Mucosa of descending colon (tissue), 3 donors: ENCODE data around the gene IPO4. TPM values are rescaled to one million over a fixed set of nuclear protein-coding genes. Genes with fewer than 3 reads are reported as not detected.

ENCODE experiments used
- ATAC-seq: fragments of 200-7000 bp; cut with Tn5 transposase; one replicate; pipeline ENCODE4 v1.9.1; 2020; ENCODE audit warnings: mild to moderate bottlenecking, moderate library complexity
- DNase-seq, 3 donors: peaks; one replicate each; pipeline ENCODE4 v3.0.0-alpha.2; 2020
- H3K36me3 ChIP-seq: fragments of 200-600 bp; one replicate; pipeline ENCODE4 v1.8.0; 2021; ENCODE audit warnings: low read depth, mild to moderate bottlenecking
- H3K4me1 ChIP-seq: fragments of 200-600 bp; one replicate; pipeline ENCODE4 v1.8.0; 2021; ENCODE audit warnings: low read depth, mild to moderate bottlenecking
- H3K4me3 ChIP-seq: fragments of 200-600 bp; one replicate; pipeline ENCODE4 v1.8.0; 2021; ENCODE audit warnings: mild to moderate bottlenecking
- H3K9me3 ChIP-seq: fragments of 200-600 bp; one replicate; pipeline ENCODE4 v1.8.0; 2021; ENCODE audit warnings: mild to moderate bottlenecking
- CTCF ChIP-seq: fragments of 200-600 bp; IDR thresholded peaks from one replicate; pipeline ENCODE4 v1.8.0; 2022; ENCODE audit warnings: antibody characterized with exemption, mild to moderate bottlenecking
- intact Hi-C, 2 donors: fragments of 100-400 bp; cut with DNase I in 1 of 2; cut with micrococcal nuclease in 1 of 2; formaldehyde crosslinking; loops; one replicate each; pipeline versions ENCODE4 v1.11.0 to v1.11.1; 2022; cut with DNase I, micrococcal nuclease
- total RNA-seq, 3 donors: library from RNA; stranded (reverse); fragmentation: NEBNext Ultra II Directional in 2 of 3; extraction: Animal tissue kit (Norgen Biotek cat#: 25700) in 2 of 3; gene quantifications; one replicate each; pipeline versions ENCODE4 v1.2.1 to v1.2.4, GENCODE V29; 2021 to 2023
- donor health status: DM: no; HTN: no; CAD: no; lungs with moderate emphysema.
- donor health status: DM: no; HTN: no; CAD: no.
- donor health status: DM: no; HTN: yes; CAD: no.

The IPO4 gene
- total RNA-seq, 3 donors from 2014 or later = 23.2 to 29.3 (median 26.8) TPM

- ATAC-seq (no peak), DNase-seq (peak in 1 of 3 donors; percentile 40)
- no peak for TF ChIP-seq CTCF
- no peak overlapping the region for H3K4me3 ChIP-seq
- no peaks in the 10 kb centered on the region for H3K9me3 ChIP-seq
- no peaks in the 10 kb centered on the region for H3K36me3 ChIP-seq
- intact Hi-C loops = no loop called here
- peaks cover 22% of the 10 kb centered on the region for H3K4me1 ChIP-seq
These were observed 24.1 kb downstream of the IPO4 start for GRCh38 chr14:24164518-24164991.

- no peak for ATAC-seq
- intact Hi-C loops = no loop called here
- peak overlapping the region; percentile 31 for H3K4me3 ChIP-seq
- peaks cover 1% of the 10 kb centered on the region for H3K36me3 ChIP-seq
- peaks cover 22% of the 10 kb centered on the region for H3K4me1 ChIP-seq
- H3K9me3 ChIP-seq = no peaks in the 10 kb centered on the region
- no peak for TF ChIP-seq CTCF
- DNase-seq = peak in 1 of 3 donors; percentile 46
These were observed 26.5 kb downstream of the IPO4 start for GRCh38 chr14:24162093-24162492.

GRCh38 chr14:24160850-24161804 lies 27.5 kb downstream of the IPO4 start, which contains the start of gene IRF9:
TSS of gene IRF9 (plus strand) at chr14:24161265. CDS start at chr14:24162145, 880 bp downstream.
- intact Hi-C loops = no loop called here
- Histone ChIP-seq H3K36me3 (peaks cover 3% of the 10 kb centered on the region), H3K9me3 (no peaks in the 10 kb centered on the region), H3K4me1 (peaks cover 22% of the 10 kb centered on the region), H3K4me3 (peak within 1 kb of the TSS; percentile 31)
- ATAC-seq (peak; percentile 95), DNase-seq (peak; percentile 97 to 100 (median 98))
- TF ChIP-seq CTCF = peak; percentile 93

DNA sequence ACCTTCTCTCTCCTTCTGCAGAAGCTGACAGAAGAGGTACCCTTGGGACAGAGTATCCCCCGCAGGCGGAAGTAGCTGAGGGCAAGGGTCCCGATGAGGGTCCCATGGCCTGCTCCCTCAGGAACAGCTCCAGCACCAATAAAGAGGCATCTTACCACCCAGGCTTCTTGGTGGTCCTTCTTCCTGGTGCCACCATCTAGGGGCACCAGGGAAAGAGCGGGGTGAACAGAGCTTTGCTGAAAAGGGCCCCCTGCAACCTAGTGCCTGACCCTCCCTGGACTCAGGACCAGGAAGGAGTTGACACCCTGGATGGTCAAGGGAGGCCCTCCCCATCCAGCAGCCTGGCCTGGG lies 28.1 kb downstream of the IPO4 start:
- Histone ChIP-seq H3K4me1 (peaks cover 22% of the 10 kb centered on the region), H3K4me3 (no peak overlapping the region), H3K9me3 (no peaks in the 10 kb centered on the region), H3K36me3 (peaks cover 3% of the 10 kb centered on the region)
- peak; percentile 1 for ATAC-seq
- intact Hi-C loops = no loop called here
- DNase-seq = no peak
- TF ChIP-seq CTCF = no peak

DNA sequence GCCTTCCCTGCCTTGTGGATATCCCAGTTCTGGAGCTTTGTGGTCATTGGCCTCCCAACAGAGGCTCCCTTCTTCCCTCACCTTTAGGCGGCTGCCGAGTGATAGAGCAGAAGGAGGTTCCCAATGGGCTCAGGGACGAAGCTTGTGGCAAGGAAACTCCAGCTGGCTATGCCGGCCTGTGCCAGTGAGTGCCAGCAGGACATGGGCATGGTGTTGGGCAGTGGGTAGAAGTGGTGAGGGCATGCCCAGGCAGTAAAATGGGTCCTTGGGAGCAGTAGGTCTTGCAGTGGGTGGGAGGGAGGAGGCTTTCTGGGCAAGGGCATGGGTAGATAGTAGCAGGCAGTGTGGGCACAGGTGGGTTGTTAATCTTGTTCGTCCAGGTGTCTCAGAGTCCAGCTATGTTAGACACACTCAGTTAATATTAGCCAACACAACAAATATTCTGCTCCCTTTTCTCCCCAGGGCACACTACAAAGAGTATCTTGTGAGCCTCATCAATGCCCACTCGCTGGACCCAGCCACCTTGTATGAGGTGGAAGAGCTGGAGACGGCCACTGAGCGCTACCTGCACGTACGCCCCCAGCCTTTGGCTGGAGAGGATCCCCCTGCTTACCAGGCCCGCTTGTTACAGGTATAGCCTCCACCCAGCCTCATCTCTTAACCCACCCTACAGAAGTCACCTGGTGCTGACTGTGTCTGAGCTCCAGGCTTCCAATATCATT lies 28.7 kb downstream of the IPO4 start:
- no peak for DNase-seq
- Histone ChIP-seq H3K9me3 (no peaks in the 10 kb centered on the region), H3K36me3 (peaks cover 3% of the 10 kb centered on the region), H3K4me3 (no peak overlapping the region), H3K4me1 (peaks cover 22% of the 10 kb centered on the region)
- no peak for TF ChIP-seq CTCF
- intact Hi-C loops = no loop called here
- no peak for ATAC-seq
